22Rv1 (cell line): ENCODE results near the gene NALF2.

Experiments used
- H3K27ac ChIP-seq: fragments of 450-650 bp; 2 replicates; pipeline ENCODE4 v1.5.1; 2017
- ZFX ChIP-seq: fragments of 450-650 bp; IDR thresholded peaks from 2 replicates; pipeline ENCODE4 v1.6.1; 2017; ENCODE audit warnings: antibody characterized with exemption, borderline replicate concordance
- TF ChIP-seq, protein P1 (sequence below): fragments of 450-650 bp; IDR thresholded peaks from 2 replicates; pipeline ENCODE4 v1.5.1; 2017; ENCODE audit warnings: mild to moderate bottlenecking

Gene NALF2

DNA sequence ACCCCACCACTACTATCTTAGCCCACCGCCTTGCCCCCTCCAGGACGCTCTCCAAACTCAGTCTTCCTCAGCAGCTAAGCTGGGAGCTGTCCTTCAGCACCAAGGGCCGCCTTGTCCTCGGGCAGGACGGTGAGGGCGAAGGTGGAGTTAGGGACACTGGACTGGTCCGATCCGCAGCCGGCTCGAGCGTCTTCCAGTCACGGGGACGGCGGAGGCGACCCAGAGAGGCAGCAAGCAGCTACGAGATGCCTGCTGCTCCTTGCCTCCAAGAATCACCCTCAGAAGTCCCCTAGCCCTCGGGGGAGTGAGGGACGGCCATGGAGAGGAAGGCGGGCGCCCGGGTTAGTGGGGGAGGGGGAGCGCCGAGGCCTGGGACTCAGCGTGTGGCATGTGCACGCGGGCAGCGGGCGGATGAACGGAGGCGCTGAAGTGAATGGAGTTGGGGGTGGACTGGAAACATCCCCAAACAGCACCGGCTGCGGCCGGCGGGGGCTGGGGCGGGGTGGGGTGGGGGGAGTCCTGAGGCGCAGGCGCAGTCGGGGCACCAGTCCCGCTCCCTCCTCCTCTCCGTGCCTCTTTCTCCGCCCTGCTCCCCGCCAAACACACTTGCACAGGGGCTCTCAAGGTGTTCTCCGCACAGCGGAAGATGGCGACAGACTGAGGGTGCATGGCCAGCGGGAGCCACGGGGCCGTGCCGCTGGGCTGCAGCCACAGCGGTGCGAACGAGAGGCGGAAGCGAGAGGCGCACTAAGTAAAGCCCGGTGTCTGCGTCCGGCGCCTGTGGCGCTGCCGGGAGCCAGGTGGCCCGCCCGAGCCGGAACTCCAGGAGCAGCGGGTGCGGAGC is at the start of gene NALF2:
NALF2 (plus strand) TSS at position 545 of the 844 bp plus-strand sequence. CDS start 957 bp downstream, outside the sequence.
- TF ChIP-seq, protein P1, sequence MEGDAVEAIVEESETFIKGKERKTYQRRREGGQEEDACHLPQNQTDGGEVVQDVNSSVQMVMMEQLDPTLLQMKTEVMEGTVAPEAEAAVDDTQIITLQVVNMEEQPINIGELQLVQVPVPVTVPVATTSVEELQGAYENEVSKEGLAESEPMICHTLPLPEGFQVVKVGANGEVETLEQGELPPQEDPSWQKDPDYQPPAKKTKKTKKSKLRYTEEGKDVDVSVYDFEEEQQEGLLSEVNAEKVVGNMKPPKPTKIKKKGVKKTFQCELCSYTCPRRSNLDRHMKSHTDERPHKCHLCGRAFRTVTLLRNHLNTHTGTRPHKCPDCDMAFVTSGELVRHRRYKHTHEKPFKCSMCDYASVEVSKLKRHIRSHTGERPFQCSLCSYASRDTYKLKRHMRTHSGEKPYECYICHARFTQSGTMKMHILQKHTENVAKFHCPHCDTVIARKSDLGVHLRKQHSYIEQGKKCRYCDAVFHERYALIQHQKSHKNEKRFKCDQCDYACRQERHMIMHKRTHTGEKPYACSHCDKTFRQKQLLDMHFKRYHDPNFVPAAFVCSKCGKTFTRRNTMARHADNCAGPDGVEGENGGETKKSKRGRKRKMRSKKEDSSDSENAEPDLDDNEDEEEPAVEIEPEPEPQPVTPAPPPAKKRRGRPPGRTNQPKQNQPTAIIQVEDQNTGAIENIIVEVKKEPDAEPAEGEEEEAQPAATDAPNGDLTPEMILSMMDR, result peak; percentile 45
- TF ChIP-seq ZFX, result no peak
- H3K27ac ChIP-seq, result peak within 1 kb of the TSS; percentile 84

DNA sequence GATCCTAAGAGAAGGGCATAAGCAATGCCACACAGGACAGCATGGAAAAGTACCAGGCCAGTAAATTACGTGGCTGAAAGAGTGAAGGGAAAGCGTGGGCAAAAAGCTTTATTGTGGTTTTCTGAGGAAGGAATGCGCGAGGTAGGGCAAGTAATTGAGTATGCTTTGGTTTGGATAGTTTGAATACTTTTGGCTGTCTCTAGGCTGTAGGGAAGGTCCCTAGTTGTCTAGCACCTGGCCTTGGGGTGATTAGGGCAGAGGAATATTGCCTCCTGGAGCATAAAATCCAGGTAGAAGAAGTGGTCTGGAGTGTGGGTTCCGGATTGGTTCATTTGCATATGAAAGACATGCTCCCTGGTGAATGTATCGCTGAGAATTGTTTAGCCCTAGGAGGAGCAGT is 46.4 kb upstream of the NALF2 start:
- no peak overlapping the region for H3K27ac ChIP-seq
- no peak for TF ChIP-seq ZFX

DNA sequence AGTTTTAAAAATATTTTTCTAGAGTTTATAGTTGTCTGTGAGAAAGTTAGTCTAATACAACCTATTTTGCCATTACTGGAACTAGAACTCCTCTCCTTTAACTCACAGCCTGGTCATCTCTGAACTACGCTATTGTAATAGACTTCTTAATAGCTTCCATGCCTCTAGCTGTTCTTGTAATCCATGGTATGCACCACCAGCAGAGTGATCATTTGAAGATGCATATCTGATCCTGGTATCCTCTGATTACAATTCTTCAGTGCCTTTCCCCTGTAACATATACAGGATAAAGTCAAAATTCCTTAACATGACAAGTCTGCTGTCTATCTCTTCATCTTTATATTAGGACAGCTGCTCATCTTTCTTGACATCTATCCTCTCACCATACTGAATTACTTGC is 37.6 kb upstream of the NALF2 start:
- no peak overlapping the region for H3K27ac ChIP-seq
- TF ChIP-seq, protein P1, result no peak
- no peak for TF ChIP-seq ZFX

DNA sequence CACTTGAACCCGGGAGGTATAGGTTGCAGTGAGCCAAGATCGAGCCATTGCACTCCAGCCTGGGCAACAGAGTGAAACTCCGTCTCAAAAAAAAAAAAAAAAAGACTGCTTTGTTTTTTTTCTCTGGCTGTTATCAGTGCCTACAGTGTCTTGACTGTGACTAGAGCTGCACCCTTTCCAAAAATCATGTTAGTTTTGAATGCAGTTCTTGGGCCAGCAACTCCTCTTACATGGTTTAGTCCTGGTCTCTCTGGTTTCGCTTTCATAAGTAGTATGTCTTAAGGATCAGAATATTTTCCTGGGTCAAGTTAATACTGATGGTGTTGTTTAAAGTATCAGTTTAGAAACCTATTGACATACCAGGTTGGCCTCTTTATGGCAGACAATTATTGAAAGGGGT is 34.2 kb upstream of the NALF2 start:
- TF ChIP-seq, protein P1, result no peak
- TF ChIP-seq ZFX, result no peak
- H3K27ac ChIP-seq, result no peak overlapping the region

DNA sequence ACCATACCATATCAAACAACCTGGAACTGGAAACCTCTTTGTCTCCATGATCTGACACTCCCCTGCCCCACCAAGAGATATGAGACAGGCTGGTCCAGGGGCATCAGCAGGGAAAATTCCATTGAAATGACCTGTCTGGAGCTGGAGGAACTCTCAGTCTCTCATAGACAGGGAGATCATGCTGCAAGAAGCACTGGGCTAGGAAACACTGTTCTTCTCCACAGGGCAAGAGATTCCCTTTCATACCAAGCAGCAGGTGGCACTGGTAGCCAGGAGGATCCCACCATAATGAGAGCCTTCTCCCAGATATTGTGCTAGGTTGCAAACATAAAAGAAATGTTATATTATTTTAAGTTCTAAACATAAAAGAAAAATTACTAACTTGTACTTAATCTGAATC is 14.5 kb upstream of the NALF2 start:
- no peak overlapping the region for H3K27ac ChIP-seq
- no peak for TF ChIP-seq ZFX
- TF ChIP-seq, protein P1, result no peak

DNA sequence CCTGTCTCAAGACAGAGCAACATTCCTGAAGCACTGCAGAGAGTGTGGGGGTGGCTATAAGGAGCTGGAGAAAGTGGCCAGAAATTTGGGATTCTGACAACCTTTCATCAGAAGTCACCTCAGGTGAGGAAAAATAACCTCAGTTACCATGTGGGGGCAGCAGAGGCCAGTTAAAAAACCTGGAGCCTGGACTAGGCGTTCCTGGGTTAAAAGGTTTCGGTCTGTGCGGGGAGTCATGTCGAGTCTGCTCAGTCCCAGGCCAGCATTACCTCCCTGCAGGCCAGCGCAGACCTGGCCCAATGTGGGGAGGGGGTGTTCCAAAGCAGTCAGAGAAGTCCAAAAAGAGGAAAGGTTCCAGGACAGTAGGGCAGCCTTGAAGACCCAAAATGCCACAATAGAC is 10.9 kb upstream of the NALF2 start:
- TF ChIP-seq, protein P1, result peak; percentile 46
- TF ChIP-seq ZFX, result no peak

DNA sequence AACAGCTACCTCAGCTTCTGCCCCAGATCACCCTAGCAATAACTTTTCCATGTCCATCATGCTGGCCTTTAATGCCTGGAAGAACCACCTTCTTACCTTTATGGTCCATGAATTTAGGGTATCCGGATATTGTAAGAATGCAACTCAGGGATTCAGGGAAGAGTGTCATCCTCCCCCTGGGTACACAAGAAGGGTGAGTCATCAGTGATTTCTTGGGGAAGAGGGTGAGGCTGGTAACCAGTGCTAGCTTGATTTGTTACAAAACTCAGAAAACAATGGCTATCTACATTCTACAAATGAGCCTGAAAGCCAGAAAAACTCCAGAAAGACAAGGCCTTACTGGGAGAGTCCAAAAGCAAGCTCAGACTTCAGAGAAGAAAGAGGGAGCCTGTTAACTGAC is 10.4 kb upstream of the NALF2 start:
- H3K27ac ChIP-seq, result no peak overlapping the region
- TF ChIP-seq ZFX, result no peak
- TF ChIP-seq, protein P1, result no peak

More for the DNA sequence above, 10.9 kb upstream of the NALF2 start:
- no peak overlapping the region for H3K27ac ChIP-seq
